GM18505 (cell line): Measurements from ENCODE around the gene PRICKLE3.

Experiments used
- ATAC-seq: cut with Tn5 transposase; IDR thresholded peaks from one replicate; pipeline ENCODE4 v1.9.1; 2021; ENCODE audit not compliant: unreplicated experiment
- POLR2A ChIP-seq: IDR thresholded peaks from 4 replicates; pipeline ENCODE4 v1.6.1; 2011; ENCODE audit warnings: borderline replicate concordance; ENCODE audit not compliant: insufficient read depth, insufficient read length; ENCODE audit errors: extremely low read depth

The PRICKLE3 gene

GRCh38 chrX:49220100-49220499 lies 33.9 kb upstream of the PRICKLE3 start:
- TF ChIP-seq POLR2A, result no peak

GRCh38 chrX:49214996-49215526 lies 28.9 kb upstream of the PRICKLE3 start:
- no peak for TF ChIP-seq POLR2A
- ATAC-seq, result no peak

More at GRCh38 chrX:49220100-49220499, 33.9 kb upstream of the PRICKLE3 start:
- ATAC-seq, result no peak

GRCh38 chrX:49214416-49214815 lies 28.2 kb upstream of the PRICKLE3 start:
- ATAC-seq, result no peak
- no peak for TF ChIP-seq POLR2A

- no peak for ATAC-seq
- TF ChIP-seq POLR2A, result no peak
Measured at GRCh38 chrX:49212861-49213260, 26.7 kb upstream of the PRICKLE3 start.

- TF ChIP-seq POLR2A, result no peak
- no peak for ATAC-seq
Measured at GRCh38 chrX:49212209-49212608, 26.0 kb upstream of the PRICKLE3 start.

- ATAC-seq, result no peak
Measured at GRCh38 chrX:49211074-49211473, 24.9 kb upstream of the PRICKLE3 start.

GRCh38 chrX:49210406-49210805 lies 24.2 kb upstream of the PRICKLE3 start:
- TF ChIP-seq POLR2A, result no peak
- no peak for ATAC-seq

More at GRCh38 chrX:49211074-49211473, 24.9 kb upstream of the PRICKLE3 start:
- no peak for TF ChIP-seq POLR2A

GRCh38 chrX:49209434-49210251 lies 23.5 kb upstream of the PRICKLE3 start:
- ATAC-seq, result no peak
- TF ChIP-seq POLR2A, result no peak

GRCh38 chrX:49208399-49208798 lies 22.2 kb upstream of the PRICKLE3 start:
- no peak for TF ChIP-seq POLR2A
- no peak for ATAC-seq

- TF ChIP-seq POLR2A, result no peak
- no peak for ATAC-seq
Measured at GRCh38 chrX:49206543-49206942, 20.4 kb upstream of the PRICKLE3 start.

- no peak for TF ChIP-seq POLR2A
- no peak for ATAC-seq
Measured at GRCh38 chrX:49205443-49205842, 19.3 kb upstream of the PRICKLE3 start.

GRCh38 chrX:49204709-49205108 lies 18.5 kb upstream of the PRICKLE3 start:
- ATAC-seq, result no peak

GRCh38 chrX:49204017-49204416 lies 17.8 kb upstream of the PRICKLE3 start:
- TF ChIP-seq POLR2A, result no peak
- ATAC-seq, result no peak

More at GRCh38 chrX:49204709-49205108, 18.5 kb upstream of the PRICKLE3 start:
- TF ChIP-seq POLR2A, result no peak

- no peak for TF ChIP-seq POLR2A
- no peak for ATAC-seq
Measured at GRCh38 chrX:49203536-49203935, 17.4 kb upstream of the PRICKLE3 start.
